OCI-LY1 (cell line): ENCODE data around the gene ULK4.

ENCODE experiments used
- CTCF ChIP-seq: fragments of 200-600 bp; sonication (generic), shearing (Covaris generic); IDR thresholded peaks from 2 replicates; pipeline ENCODE4 v1.5.1; 2017; ENCODE audit warnings: mild to moderate bottlenecking, antibody characterized with exemption, low read length, moderate library complexity, mixed read lengths
- EZH2 ChIP-seq: fragments of 200-600 bp; sonication (generic), shearing (Covaris generic); IDR thresholded peaks from 2 replicates; pipeline ENCODE4 v1.8.0; 2017; ENCODE audit warnings: borderline replicate concordance, mixed run types, mild to moderate bottlenecking, antibody characterized with exemption, low read length, moderate library complexity, mixed read lengths

DNA sequence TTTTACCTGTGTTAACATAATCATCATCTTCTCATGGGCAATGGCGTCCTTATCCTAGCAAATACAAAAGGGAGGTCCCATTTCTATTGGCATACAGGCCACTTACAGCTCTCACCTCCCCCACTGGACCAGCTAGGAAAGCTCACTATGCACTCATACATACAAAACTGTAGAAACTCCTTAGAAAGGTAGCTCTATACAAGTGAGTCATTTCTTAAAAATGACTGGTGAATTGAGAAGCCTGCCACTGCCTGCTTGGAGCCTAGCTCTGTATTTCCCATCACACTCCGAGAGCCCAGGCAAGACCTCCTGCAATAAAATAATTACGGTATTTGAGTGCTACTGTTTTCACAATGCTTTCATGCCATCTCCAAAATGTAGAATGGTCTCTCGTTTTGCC is 321.8 kb downstream of the ULK4 start:
- TF ChIP-seq CTCF: no peak
- TF ChIP-seq EZH2: no peak
